ENCODE measurements around the gene KCNIP3.

KCNIP3 gene

GRCh38 chr2:95386031-95386430, 88.9 kb downstream of the KCNIP3 start:
- no peak overlapping the region for H3K4me2 ChIP-seq (ENCODE audit: insufficient read depth, low read length)
- TF ChIP-seq CTCF (IDR thresholded peaks at IDR 0.05; ENCODE audit: borderline replicate concordance, extremely low read depth, low read length, poor library complexity, severe bottlenecking) = no peak
- no peak for TF ChIP-seq EZH2 (IDR thresholded peaks at IDR 0.05; ENCODE audit: borderline replicate concordance, low read depth, low read length, severe bottlenecking)
- H3K9ac ChIP-seq (ENCODE audit: low read depth, low read length) = no peak overlapping the region
- 0 out of 2 replicates have a peak, but pooled peaks cover 4% of the 10 kb centered on the region for H4K20me1 ChIP-seq (ENCODE audit: insufficient read depth, low read length)
- H3K36me3 ChIP-seq (ENCODE audit: insufficient read depth, low read length) = no peaks in the 10 kb centered on the region
- H3K27ac ChIP-seq (ENCODE audit: low read length) = no peak overlapping the region
- no peak for ATAC-seq (ENCODE audit: insufficient read depth, low read depth)
- no peak for DNase-seq
- no peak overlapping the region for H2AFZ ChIP-seq (ENCODE audit: low read depth, low read length)
- peaks cover 6% of the 10 kb centered on the region; the same call in 1 of the 2 replicates for H3K4me1 ChIP-seq (ENCODE audit: insufficient read depth, low read length)
- no peaks in the 10 kb centered on the region for H3K27me3 ChIP-seq (ENCODE audit: insufficient read depth, low read length, poor library complexity)
- no peak overlapping the region for H3K4me3 ChIP-seq (ENCODE audit: low read depth in 1 of 2, low read length in 2 of 2)
- no peaks in the 10 kb centered on the region for H3K79me2 ChIP-seq (ENCODE audit: insufficient read depth, low read length)
- H3K9me3 ChIP-seq (ENCODE audit: insufficient read depth, low read length, severe bottlenecking) = no peaks in the 10 kb centered on the region

- ATAC-seq (ENCODE audit: insufficient read depth, low read depth) (no peak), DNase-seq (no peak)
- Histone ChIP-seq H4K20me1 (ENCODE audit: insufficient read depth, low read length) (no peaks in the 10 kb centered on the region), H3K9ac (ENCODE audit: low read depth, low read length) (no peak overlapping the region), H3K27me3 (ENCODE audit: insufficient read depth, low read length, poor library complexity) (no peaks in the 10 kb centered on the region), H3K79me2 (ENCODE audit: insufficient read depth, low read length) (no peaks in the 10 kb centered on the region), H3K4me2 (ENCODE audit: insufficient read depth, low read length) (no peak overlapping the region), H3K9me3 (ENCODE audit: insufficient read depth, low read length, severe bottlenecking) (no peaks in the 10 kb centered on the region), H3K4me1 (ENCODE audit: insufficient read depth, low read length) (peaks cover 6% of the 10 kb centered on the region; the same call in 1 of the 2 replicates), H3K36me3 (ENCODE audit: insufficient read depth, low read length) (no peaks in the 10 kb centered on the region), H3K4me3 (ENCODE audit: low read depth in 1 of 2, low read length in 2 of 2) (no peak overlapping the region), H2AFZ (ENCODE audit: low read depth, low read length) (no peak overlapping the region), H3K27ac (ENCODE audit: low read length) (no peak overlapping the region)
- TF ChIP-seq EZH2 (IDR thresholded peaks at IDR 0.05; ENCODE audit: borderline replicate concordance, low read depth, low read length, severe bottlenecking) (no peak), CTCF (IDR thresholded peaks at IDR 0.05; ENCODE audit: borderline replicate concordance, extremely low read depth, low read length, poor library complexity, severe bottlenecking) (no peak)
Observed at GRCh38 chr2:95387358-95387757, 90.2 kb downstream of the KCNIP3 start.

- Histone ChIP-seq H3K27me3 (ENCODE audit: insufficient read depth, low read length, poor library complexity) (no peaks in the 10 kb centered on the region), H3K4me3 (ENCODE audit: low read depth in 1 of 2, low read length in 2 of 2) (no peak overlapping the region), H4K20me1 (ENCODE audit: insufficient read depth, low read length) (no peaks in the 10 kb centered on the region), H3K4me2 (ENCODE audit: insufficient read depth, low read length) (no peak overlapping the region), H3K9me3 (ENCODE audit: insufficient read depth, low read length, severe bottlenecking) (no peaks in the 10 kb centered on the region), H3K36me3 (ENCODE audit: insufficient read depth, low read length) (no peaks in the 10 kb centered on the region), H3K79me2 (ENCODE audit: insufficient read depth, low read length) (no peaks in the 10 kb centered on the region), H3K9ac (ENCODE audit: low read depth, low read length) (no peak overlapping the region), H3K4me1 (ENCODE audit: insufficient read depth, low read length) (peaks cover 6% of the 10 kb centered on the region; the same call in 1 of the 2 replicates), H2AFZ (ENCODE audit: low read depth, low read length) (no peak overlapping the region), H3K27ac (ENCODE audit: low read length) (no peak overlapping the region)
- TF ChIP-seq EZH2 (IDR thresholded peaks at IDR 0.05; ENCODE audit: borderline replicate concordance, low read depth, low read length, severe bottlenecking) (no peak), CTCF (IDR thresholded peaks at IDR 0.05; ENCODE audit: borderline replicate concordance, extremely low read depth, low read length, poor library complexity, severe bottlenecking) (no peak)
- no peak for ATAC-seq (ENCODE audit: insufficient read depth, low read depth)
- no peak for DNase-seq
Observed at GRCh38 chr2:95388091-95388692, 91.0 kb downstream of the KCNIP3 start.
